Esophagus mucosa (tissue), 1 donor: Measurements from ENCODE around the gene NDUFA13. TPM values are rescaled to one million over a fixed set of nuclear protein-coding genes. Genes with fewer than 3 reads are reported as not detected.
"Not testable (repeated sequence)": the region's sequence is repeated elsewhere in the genome, so short reads cannot be mapped to it uniquely, and the experiment has no call there.

Experiments
- ATAC-seq: fragments of 200-7000 bp; cut with Tn5 transposase; one replicate; pipeline ENCODE4 v1.9.1; 2020
- total RNA-seq: library from RNA; stranded (reverse); gene quantifications from one replicate; pipeline ENCODE4 v1.2.4, GENCODE V29; 2023
- donor health status: DM: yes; HTN: yes; CAD: no.

The NDUFA13 gene
- 314 TPM for total RNA-seq

DNA sequence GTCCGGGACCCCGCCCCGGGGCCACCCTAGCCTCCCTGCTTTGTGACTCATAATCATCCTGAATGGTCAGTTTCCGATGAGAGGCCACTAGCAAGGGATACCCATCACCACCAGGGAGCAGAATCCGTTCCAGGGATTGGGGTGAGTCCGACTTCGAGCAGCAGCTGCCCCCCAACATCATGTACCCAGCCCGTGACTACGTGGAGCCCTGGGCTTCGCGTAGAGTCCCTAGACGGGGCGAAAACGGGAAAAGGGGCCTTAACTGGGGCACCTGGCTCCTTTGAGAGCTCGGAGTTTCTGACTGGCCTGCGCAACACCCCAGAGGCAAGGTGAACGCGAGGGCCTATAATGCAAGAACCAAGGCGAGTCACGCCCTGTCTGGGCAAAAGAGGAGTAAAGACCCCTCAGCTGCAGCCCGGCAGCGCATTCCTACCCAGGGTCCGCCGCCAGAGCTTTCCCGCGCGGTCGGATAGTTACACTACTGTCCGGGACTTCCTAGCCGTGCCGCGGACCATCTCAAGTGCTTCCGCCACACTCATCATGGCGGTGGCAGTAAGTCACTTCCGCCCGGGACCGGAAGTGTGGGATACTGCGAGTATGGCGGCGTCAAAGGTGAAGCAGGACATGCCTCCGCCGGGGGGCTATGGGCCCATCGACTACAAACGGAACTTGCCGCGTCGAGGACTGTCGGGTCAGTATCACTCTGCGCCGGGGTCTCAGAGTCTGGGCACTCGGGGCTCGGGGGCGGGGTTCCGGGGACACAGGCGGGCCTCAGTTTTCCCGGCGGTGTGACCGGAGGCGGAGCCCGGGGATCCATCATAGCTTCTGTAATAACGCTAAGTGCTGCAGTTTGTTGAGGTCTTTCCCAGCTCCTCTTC lies at the start of gene NDUFA13:
TSS of gene NDUFA13 (plus strand) at position 584 of the 878 bp plus-strand sequence. CDS start at position 598, 14 bp downstream.
- ATAC-seq = peak; percentile 90

- ATAC-seq = no peak
Measured at GRCh38 chr19:19468424-19469050, 47.5 kb upstream of the NDUFA13 start.

DNA sequence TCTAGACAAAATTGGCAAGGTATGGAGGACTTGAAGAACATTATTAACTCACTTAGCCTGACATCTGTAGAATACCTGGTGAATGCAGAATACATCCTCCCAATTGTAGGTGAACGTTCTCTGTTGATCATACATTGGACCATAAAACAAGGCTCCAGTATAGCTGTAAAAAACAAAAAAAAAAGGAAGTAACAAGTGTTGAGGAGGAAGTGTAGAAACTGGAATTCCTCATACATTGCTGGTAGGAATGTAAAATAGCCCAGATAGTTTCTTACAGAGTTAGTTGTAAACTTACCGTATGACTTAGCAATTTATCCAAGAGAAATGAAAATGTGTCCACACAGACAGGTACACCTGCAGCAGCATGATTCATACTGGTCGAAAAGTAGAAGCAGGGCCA lies 45.4 kb upstream of the NDUFA13 start:
- no peak for ATAC-seq

DNA sequence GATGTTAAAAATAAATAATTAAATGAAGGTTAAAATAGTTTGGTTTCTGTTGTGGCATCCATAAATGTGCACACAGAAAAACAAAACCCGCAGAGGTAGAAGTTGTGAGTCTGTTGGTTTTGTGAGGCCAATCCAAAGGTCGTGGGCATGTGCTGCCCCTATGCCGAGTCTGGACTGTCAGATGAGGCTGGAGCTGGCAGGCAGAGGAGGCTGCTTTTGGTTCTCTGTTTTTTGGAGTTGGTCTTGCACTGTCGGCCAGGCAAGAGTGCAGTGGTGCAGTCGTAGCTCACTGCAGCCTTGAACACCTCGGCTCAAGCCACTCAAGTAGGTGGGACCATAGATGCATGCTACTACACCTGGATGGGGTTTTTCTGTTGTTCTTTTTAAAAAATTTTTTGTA lies 44.3 kb upstream of the NDUFA13 start:
- no peak for ATAC-seq

GRCh38 chr19:19472106-19472505 lies 43.9 kb upstream of the NDUFA13 start:
- ATAC-seq = not testable (repeated sequence)

DNA sequence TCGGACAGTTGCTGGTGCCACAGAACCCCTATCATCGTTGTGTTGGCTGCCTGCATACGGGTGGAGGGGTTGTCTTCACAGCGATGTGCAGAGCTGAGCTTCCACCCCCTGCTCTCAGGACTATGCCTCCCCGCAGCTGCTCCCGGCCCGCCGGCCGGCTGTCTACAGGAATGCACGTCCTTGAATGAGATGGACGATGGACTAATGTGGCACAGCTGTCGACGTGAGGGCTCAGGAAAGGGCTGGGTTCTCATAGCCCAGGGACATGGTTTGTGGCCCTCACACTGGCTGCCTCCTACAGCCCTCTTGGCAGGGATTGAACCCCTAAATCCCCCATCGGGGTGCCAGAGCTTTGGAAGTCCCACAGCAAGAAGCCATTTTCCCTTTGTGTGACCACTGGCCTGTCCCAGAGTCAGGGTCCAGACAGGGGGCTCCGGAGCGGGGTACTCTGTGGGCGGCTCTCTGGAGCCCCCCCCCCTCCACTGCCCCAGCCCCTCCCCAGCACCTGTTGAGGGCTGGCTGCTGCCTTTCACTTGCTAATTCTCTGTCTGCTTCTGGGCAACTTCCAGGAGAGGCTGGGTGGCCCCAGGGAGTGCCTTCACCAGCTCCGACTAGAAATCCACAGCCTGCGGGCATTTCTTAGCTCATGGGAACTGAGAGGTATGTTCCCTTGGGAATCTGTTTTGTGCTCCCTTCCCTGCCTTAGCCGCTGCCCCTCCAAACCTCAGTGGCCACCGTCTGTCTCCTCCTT lies 40.8 kb upstream of the NDUFA13 start:
- no peak for ATAC-seq

DNA sequence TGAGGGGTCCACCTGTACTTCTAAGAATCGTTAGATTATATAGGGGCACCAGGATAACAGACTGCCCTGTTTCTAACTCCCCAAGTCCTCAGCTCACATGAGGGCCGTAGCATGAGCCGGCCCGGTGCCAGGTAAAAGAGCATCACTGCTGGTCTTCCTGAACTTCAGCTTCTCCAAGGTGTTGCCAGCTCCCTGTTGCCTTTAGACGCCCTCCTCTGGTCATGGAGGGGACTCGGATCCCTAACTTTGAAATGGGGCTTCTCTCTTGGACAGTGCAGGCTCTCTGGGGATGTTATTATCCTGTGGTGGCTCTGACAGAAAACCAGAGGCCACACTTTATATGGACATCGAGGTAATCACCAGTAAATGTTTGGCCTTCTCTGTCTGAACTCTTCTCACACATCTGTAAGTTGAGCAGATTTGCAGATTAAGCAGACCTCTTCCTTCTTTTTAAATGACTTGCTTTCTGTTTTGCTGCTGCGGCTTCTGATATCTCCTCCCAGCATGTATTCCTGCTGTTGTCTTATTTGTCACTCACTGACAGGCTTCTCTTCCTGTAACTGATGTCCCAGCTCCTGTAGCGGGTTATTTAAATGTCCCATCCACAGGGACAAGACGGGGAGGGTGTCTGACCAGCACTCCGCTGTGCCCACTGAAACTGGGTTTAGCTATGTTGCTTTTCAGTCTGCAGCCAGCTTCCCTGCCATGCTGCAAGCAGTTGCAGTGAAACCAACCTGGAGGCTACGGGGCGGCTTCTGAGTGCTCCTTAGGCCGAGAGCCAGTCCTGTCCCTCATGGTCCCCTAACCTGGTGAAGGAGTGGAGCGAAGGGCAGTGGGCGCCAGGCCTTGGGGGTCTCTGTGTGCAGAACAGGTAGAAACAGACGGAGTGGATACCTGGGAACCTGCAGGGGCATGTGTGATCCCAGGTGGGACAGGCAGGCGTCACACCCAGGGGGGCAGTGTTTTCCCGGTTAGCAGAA lies 39.9 kb upstream of the NDUFA13 start:
- ATAC-seq = no peak

- ATAC-seq = peak; percentile 49
Measured at GRCh38 chr19:19477705-19478383, 38.2 kb upstream of the NDUFA13 start.

DNA sequence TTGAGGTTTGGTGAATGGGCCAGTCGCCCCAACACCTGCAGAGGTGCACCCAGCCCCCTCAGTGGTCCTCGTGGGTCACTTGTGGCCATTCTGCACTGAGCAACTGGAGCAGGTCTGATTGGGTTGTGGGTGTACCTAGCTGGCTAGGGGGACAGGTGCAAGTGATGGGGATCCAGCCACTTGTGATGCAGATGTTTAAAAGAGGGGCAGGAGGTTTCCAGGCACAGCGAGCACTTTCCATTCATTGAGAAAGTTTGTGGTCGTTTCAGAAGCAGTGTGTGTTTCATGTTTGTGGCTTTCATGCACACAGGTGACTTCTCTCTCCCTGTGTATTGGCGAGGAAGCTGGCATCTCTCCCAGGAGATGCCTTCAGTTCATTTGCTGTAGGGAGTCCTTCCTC lies 35.3 kb upstream of the NDUFA13 start:
- ATAC-seq = no peak

- no peak for ATAC-seq
Measured at GRCh38 chr19:19482809-19483596, 33.0 kb upstream of the NDUFA13 start.

DNA sequence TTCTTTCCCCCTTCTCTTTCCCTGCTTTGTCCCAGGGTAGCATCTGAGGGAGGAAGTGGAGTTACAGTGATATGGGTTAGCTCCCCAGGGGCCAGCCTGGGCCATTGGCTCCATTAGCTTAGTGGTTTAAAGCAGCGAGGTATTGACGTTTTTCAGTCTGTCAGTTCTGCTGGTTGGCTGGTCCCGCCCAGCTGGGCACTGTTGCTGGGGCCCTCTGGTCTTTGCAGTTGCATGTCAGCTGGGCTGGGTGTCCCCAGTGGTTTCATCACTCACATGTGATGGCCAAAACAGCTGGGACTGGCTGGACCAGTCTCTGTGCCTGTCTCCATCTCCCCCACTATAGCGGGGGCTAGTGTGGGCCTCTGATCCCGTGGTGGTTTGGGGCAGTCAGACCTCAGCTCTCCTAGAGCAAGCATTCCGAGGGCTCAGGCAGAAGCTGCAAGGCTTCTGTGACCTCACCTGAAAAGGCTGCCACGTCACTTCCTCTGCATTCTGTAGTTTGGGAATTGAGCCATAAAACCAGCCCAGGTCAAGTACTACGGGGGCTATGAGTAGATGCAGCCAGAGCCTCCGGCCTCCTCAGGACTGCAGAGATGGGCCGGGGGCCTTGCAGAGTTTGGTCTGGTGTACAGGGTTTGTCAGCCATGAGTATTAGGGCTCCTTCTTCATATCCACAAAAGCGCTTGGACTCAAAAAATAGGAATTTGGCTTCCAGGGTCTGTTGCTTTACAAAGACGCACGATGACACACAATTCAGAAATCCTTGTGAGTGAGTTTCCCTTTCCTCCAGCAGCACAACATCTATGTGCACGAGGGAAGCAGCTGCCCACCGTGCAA lies 30.6 kb upstream of the NDUFA13 start:
- no peak for ATAC-seq

- no peak for ATAC-seq
Measured at GRCh38 chr19:19485998-19486290, 30.1 kb upstream of the NDUFA13 start.

- no peak for ATAC-seq
Measured at GRCh38 chr19:19486343-19487076, 29.5 kb upstream of the NDUFA13 start.

DNA sequence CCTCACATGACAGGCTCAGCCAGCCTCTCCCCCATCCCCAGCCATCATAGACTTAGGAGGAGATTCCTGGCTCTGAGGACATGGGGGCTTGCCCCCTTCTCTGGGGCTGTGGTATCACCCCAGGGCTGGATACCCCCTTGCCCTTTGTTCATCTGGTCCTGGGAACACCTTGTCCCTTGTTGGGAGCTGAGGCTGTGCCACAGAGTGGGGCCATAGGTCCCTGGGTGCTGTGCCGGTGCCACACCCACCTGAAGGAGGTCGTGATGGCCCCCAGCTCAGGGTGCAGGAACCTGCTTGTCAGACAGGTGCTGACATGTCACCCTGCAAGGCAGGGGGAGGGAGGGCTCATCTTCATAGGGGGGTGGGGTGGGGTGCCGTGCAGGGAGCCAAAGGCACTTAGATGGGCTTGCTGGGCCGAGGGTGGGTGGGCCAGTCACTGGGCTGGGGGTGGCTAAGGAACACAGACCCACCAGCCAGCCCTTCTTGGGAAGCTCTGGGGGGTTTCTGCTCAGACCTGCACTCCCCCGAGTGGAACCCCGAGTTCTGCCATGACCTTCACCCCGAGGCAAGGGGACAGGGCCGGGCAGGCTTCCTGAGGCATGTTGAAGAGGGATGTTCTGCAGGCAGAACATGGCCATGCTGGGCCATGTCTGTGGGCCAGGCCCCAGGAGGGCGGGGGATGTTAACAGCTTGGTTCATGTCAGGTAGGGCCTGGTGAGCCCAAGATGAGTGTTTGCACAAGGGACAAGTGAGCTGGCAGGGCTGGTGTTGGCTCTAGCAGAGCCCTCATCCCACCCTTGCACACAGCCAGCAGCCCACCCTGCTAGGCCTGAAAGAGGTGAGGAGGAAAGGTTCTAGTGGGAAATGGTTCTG lies 28.7 kb upstream of the NDUFA13 start:
- ATAC-seq = no peak

DNA sequence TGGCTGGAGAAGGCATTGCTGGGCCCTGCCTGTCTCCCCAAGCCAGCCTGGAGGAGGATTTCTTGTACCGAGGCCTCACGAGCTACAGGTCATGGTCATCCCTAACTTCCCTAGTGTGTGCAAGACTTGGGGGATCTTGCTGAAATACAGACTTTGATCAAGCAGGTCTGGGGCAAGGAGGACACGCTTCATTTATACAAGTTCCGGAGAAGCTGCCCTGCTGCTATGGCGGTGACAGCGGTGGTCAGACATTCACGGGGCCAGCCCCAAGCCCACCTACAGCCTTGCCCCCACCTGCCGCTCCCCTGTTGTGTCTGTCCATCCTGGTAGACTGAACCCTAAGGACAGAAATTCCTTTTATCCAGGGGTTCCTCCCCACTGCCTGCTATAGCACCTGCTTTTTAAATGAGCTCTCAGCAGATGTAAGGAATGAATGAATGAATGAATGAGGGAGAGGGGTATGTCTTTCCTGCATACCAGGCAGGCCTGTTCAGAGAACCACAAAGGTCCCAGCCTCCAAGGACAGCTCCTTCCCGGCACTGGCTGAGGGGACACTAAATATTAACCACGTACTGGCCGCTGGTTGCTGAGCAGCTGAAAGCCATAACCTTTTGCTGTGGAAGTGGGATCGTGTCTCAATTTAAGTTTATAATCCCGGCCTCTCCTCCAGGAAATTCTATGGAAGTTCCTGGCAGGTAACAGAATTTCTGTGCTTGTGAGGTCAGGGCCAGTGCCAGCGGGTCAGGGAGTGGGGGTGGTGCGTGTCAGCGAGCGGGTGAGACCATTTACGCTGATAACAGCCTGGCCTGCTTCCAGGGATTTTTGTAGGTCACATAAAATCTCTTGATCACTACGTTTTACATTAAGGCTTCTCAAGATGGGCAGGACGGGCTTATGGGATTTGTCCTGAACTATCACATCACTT lies 27.8 kb upstream of the NDUFA13 start:
- no peak for ATAC-seq

- ATAC-seq = peak; percentile 67
Measured at GRCh38 chr19:19488875-19489690, 26.9 kb upstream of the NDUFA13 start.
